GM21367 (cell line): ENCODE measurements around the gene MMS19.
"Not testable (repeated sequence)": the region's sequence is repeated elsewhere in the genome, so short reads cannot be mapped to it uniquely, and the experiment has no call there.

Experiments
- ATAC-seq: cut with Tn5 transposase; IDR thresholded peaks from one replicate; pipeline ENCODE4 v1.9.1; 2021; ENCODE audit not compliant: unreplicated experiment

MMS19 gene

DNA sequence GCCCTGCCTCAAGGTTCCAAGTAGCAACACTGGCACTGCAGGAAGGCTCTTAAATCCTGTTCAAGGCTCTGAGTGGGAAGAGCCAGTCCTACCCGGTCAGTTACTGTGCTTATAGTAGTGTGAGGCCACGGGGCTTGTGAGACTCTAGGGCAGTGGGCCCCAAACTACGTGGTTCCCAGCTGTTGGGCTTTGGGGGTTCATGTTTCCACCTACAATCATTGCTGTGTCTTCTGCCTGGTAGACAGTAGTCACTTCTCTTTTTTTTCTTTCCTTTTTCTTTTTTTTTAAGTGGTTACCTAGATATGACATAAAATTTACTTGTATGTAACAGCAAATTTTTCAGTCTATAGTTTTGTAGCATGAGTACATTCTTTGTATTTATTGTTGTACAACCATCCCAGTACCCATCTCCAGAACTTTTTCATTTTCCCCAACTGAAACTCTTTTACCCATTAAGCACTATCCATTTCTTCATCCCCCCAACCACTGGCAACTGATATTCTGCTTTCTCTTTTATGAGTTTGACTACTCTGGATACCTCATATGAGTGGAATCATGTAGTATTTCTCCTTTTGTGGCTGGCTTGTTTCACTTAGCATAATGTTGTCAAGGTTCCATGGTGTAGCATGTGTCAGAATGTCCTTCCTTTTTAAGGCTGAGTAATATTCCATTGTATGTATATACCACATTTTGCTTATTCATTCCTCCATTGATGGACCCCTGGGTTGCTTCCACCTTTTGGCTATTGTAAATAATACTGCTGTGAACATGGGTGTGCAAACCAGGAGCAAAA is 8.2 kb upstream of the MMS19 start:
- ATAC-seq: no peak

DNA sequence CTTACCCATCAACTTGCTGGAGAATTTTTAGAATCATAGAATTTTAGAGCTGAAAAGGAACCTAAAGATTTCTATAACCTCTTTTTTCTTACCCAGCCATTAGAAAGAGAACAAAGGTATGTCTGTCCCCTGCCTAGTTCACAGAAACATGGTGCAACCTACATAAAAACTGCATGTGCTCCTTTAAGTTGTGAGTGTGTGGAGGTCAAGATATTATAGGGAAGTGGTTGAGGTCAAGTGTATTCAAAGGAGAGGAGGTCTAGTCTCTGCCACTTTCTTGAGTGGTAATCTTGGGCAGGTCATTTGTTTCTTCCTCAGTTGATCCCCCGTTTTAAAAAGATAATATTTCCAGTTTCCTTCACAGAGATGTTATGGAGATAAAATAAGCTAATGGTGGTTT is 6.9 kb upstream of the MMS19 start:
- no peak for ATAC-seq

DNA sequence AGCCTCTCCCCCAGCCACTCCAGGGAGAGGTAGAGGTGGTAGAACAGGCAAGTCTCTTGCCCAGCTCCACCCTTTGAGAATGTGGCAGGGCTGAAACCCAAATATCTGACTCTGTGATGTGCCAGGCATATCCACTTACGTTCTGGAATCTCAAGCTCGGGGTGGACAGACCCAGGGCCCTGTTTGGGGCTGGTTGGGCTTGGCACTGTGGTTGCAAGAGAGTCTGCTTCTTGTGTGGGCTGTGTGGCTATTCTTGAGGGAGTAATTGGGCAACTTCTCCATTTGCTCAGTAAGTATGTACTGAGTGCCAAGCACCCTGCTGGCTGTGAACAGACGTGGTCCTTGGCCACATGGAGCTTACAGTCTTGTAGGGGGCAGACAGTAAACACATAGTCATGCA is 5.2 kb upstream of the MMS19 start:
- ATAC-seq: no peak

DNA sequence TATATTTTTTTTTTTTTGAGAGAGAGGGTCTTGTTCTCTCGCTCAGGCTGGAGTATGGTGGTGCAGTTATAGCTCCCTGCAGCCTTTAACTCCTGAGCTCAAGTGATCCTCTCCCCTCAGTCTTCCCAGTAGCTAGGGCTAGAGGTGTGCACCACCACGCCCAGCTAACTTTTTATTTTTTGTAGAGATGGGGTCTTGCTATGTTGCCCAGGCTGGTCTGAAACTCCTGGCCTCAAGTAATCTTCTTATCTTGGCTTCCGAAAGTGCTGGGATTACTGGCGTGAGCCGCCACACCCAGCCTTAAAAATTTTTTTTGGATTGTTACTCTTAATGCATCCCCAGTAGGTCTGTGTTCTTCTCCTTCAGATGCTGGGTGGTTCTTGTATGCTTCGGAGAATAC is 4.7 kb upstream of the MMS19 start:
- ATAC-seq: no peak

DNA sequence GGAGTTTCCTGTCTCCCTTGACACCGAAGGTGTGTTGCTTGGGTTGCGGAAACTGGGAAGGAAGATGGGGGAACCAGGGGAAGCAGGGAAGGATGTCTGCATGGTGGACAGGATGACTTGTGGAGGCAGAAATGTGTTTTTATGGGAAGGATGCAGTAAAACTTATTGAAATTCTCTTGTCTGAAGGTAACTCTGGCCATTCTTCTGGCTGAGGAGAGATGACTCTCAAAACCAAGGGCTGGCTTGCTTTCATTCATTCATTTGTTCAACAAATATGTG is 2.0 kb upstream of the MMS19 start:
- ATAC-seq: no peak

DNA sequence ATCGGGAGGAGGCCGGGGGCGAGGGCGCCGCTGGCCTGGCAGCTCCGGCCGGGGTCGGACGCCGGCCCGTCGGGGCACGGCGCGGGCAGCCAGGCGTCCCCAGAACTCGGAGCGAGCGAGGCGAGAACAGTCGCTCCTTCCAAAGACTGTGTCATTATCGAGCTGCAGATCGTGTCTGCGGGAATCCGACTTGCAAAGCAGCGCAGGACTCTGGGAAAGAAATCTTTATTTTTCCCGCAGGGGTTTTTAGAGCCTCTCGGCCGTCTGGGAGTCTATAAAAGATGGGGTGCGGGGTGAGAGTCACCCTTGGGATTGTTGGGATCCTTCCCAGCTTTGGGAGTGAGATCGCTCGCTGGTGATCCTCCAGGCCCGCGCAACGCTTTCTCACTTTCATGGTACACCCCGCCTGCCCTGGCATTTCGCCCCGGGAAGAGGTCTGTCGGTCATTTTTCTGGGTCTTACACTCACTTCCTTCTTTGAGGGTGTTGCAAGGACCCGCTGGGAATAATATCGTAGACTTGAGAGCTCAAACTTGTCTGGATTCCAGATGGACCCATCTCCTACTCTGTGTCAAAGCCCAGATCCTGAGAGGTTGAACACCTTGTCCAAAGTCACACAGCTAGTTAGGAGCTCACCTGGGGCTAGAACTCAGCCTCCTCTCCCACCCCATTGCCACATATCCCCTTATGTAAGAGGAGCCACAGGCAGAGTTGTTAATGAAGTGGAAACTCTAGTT is 1.5 kb upstream of the MMS19 start:
- no peak for ATAC-seq

DNA sequence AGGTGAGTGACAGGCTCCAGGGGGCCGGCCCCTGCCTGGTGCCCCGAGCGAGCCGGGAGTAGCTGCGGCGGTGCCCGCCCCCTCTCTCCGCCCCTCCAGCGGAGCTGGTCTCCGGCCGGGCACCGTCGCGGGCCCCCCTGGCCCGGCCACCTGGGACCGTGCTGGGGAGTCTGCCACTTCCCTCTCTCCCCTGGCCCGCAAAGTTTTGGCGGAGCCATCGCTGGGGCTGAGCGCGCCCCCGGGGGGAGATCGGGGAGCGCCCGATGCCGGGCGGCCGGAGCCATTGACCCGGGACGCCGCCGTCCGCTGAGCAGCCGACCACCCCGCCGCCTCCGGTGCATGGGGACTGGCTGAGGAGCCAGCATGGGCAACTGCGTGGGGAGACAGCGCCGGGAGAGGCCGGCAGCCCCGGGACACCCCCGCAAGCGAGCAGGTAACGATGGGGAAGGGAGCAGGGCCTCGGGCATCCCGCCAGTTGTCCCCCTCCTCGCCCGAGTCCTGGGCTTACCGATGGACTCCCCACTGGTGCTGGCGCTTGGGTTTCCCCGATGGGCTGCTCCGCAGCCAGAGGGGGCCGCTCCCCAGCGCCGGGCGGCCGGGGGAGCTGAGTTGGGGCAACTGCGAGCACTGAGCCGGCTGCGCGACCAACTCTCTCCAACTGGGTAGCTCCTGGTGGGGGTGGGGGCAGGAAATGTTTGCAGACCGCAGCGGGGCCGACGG is 779 bp upstream of the MMS19 start, which contains the start of gene UBTD1:
Gene UBTD1, plus strand, starts transcription at position 84 of the 720 bp plus-strand sequence. Its CDS starts 280 bp downstream, at position 364.
- no peak for ATAC-seq

DNA sequence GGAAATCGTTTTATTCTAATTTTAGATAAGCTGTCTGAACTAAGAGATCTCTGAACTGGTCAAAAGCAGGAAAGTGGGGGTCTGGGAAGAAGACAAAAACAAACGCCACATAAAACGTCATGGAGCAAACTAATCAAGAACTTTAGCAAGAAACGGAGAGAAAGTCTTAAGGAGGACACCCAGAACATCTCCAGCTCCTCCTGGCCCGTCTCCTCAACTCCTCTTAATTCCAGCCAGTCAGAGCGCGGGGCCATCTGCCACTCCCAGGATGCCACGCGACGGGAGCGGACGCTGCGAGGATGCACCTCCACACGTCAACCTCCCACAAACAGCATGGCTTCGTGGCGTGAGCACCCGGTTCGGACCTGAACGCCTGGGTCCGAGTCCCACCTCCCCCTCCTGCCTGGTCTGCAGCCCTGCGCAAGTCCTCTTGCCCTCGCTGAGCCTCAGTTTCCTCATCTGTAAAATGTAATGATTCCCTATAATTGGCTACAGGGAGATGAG is 598 bp downstream of the MMS19 start:
- peak; percentile 31 for ATAC-seq

DNA sequence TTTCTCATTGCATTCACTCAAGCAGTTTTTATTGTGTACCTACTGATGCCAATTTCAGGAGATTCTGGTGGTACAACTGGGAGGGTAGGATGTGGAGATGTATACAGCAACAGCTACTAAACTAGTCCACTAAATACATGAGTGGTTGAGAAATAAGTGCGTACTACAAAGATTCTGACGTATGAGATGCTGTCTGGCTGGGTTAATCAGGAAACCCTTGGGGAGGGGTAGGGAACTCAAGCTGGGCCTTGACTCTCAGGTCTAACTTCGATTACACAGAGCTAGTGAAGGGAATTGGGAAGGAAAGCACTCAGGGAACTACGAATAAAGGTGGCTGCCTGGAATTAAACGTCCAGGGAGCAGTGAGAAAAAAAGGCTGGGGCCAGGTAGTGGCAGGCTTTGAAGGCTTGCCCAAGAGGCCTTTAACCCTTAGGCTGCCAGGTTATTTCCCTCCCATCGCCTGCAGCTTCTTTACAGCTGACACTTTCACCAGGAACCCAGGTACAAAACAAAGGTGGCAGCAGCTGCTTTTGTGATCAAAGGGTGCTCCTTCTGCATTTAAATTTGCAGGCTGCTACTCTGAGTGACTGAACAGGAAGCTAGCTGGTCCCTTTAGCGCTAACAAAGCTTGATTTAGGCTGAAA is 3.2 kb downstream of the MMS19 start:
- ATAC-seq: no peak

DNA sequence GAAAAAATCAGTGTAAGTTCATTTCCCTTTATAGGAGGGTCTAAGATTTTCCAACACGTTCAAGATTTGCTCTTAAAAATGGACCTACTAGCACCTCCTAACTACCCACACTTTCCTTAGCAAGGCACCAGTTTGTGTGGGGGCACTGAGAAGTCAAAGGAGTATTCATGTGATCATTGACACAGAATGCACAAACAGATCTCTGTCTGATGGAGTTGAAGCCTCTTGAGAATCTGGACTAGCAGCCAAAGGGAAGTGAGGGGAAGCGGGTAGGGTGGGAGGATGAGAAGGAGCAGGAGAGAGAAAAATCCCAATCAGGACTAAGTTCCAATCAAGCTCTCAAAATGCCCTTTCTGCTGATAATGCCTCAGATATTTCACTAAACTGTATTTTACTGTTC is 4.1 kb downstream of the MMS19 start:
- ATAC-seq: no peak

DNA sequence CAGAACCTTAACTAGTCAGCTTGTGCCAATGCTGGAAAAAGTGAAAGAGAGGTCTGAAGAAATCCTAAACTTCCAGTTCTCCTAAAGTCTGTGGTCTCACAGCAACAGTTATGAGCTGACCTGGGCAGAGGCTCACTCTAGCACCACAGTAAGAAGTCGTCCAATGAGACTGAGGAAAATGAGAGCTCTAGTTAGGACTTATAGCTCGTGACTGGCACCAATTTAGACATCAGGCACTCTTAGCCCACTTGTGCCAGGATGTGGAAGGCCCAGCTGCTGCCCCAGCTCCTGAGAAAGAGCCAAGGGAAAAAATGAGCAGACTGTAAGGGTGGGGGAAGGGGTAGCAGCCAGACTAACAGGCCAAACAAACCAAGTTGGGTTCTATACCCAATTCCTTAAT is 7.6 kb downstream of the MMS19 start:
- no peak for ATAC-seq

DNA sequence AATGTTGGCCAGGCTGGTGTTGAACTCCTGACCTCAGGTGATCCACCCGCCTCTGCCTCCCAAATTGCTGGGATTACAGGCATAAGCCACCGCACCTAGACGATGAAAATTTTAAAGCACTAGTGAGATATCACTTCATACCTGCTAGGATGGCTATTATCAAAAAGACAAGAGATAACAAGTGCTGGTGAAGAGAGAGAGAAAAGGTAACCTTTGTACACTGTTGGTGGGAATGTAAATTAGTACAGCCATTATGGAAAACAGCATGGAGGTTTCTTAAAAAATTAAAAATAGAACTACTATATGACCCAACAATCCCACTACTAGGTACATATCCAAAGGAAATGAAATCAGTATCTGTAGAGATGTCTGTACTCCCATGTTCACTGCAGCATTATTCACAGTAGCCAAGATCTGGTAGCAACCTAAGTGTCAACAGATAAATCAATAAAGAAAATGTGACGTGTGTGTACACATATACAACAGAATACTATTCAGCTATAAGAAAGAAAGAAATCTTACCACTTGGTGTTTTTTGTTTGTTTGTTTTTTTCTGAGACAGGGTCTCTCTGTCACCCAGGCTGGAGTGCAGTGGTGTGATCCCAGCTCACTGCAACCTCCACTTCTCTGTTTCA is 12.5 kb downstream of the MMS19 start:
- no peak for ATAC-seq

DNA sequence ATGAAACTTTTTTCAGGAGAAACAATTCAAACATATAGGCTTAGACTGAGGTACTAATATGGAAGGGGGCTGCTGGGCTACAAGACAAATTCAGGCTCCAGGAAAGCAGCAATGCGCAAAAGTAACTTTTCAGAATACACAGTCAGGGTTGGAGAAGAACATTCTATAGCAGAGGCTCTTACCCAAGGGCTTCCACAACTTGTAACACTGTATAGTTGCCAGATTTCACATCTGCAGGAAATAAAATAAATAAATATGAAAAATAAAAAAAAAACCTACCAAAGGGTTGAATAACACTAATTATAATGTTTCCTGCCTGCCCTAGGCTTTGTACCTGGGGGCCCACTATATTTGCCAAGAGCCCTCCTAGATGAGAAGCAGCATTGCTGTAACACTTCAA is 14.3 kb downstream of the MMS19 start:
- no peak for ATAC-seq

DNA sequence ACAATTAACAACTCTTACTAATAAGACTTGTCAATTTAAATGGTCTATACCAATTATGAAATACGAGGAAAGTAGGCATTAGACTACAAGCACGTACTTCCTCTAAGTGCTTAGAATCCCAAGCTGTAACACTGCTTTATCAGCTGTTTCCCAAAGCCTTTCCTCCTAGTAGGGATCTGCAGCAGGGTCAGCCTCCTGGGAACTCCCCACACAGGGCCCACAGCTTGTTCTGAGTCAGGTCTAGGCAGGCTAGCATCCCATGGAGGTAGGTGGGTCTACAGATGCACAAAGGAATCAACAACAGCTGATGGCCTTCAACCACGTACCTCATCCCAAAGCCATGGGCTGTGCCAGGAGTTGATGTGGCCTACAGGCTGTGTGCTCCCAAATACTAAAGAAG is 14.7 kb downstream of the MMS19 start:
- no peak for ATAC-seq

DNA sequence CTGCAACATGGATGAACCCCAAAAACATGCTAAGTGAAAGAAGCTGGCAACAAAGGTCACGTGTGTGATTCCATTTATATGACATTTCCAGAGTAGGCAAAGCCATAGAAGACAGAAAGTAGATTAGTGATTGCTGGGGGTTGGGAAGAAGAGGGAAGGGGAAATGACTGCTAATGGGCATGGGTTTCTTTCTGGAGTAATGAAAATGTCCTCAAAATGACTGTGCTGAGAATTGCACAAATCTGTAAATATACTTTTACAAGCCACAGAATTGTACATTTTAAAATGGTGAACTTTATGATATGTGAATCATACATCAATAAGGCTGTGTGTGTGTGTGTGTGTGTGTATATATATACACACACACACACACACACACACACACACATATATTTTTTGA is 15.8 kb downstream of the MMS19 start:
- no peak for ATAC-seq

DNA sequence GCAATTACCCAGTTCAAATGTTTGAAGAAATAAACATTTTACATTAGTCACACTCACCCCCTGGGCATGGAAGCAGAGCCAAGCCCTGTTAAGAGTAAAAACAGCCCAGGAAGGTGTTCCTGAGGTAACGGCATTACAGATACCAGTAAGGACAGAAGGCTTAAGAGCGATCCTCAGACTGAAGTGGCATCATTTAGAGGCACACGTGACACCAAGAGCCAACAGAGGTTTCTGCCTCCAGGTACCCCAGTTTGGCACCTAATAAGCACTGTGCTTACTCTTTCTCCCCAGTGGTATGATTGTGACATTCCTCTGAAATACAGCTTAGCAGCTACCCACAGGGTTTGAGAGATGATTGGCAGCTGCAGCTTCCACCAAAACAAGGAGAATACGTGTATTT is 17.2 kb downstream of the MMS19 start:
- no peak for ATAC-seq

DNA sequence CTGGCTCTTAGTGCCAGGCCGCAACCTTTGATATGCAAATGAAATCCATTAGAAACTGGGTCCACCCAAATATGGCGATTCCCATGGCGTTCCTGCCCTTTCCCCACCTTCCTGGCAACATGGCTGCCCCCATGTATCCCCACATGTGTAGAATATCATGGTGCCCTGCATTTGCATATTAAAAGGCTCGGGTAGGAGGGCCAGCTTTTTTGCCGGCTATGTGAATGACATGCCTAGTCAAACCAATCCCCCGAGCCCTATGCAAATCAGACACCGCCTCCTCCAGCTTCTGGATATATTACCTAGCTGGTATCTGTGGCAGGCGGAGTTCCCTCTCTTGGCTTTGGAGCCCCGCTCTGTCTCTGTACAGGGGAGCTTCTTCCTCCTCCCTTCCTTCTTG is 18.3 kb downstream of the MMS19 start:
- ATAC-seq: no peak

DNA sequence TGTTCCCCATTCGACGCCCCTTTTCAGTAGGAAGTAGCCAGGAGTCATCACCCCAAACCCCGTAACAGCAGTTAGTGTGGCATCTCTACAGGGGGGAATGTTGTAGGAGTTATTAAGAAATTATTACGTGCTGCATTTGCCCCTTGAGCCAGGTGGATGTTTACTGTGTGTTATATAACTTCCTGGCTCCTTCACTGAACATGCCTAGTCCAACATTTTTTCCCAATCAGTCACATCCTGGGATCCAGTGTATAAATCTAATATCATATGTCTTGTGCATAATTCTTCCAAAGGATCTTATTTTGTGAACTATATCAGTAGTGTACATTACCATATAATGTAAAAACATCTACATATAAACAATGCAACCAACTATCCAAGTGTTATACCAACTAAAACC is 18.8 kb downstream of the MMS19 start:
- not testable (repeated sequence) for ATAC-seq

DNA sequence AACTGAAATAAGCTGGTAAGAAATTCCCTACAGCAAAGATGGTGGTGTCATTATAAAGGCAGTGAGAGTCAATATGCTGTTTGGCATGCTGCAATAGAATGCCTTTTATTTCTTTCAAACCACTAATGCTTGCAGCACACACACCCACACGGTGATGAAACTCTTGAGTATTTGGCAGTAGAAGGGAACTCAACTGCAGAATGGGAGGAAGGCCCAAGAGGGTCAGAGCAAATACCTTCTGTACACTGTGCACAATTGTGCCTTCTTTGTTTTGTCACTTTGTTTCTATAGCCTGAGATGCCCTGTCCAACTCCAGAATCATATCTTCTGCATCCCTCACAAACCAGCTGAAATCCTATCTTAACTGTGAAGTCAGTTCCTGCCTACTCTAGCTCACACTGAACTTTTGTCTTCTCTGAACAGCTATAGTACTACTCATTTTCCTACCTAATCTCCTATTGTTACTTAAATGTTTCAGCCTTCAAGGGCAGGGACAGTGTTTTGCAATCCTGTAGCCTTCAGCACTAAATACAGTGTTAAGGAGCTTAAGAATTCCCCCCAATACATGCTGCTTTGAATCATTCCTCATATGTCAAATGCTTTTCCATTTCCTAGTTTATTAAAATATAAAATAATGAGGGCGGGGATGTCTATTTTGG is 22.2 kb downstream of the MMS19 start:
- ATAC-seq: no peak

DNA sequence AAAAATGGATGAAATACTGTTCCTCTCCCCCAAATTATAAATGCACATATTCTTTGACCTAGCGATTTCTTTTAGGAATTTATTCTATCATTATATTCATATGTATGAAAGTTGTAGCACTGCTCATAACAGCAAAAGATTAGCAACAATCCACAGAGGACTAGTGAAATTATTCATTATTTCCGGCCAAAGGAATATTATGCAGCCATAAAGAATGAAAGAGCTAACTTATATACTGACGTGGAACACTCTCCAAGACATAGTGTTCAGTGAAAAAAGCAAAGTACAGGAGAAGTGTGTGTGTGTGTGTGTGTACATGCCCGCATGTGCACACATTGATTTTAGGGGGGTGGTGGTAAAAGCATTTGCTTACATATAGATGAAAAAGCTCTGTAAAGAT is 23.3 kb downstream of the MMS19 start:
- ATAC-seq: no peak
